Measurements from ENCODE around the gene LRRC42.
"Not testable (repeated sequence)": the region's sequence is repeated elsewhere in the genome, so short reads cannot be mapped to it uniquely, and the experiment has no call there.

LRRC42 gene

DNA sequence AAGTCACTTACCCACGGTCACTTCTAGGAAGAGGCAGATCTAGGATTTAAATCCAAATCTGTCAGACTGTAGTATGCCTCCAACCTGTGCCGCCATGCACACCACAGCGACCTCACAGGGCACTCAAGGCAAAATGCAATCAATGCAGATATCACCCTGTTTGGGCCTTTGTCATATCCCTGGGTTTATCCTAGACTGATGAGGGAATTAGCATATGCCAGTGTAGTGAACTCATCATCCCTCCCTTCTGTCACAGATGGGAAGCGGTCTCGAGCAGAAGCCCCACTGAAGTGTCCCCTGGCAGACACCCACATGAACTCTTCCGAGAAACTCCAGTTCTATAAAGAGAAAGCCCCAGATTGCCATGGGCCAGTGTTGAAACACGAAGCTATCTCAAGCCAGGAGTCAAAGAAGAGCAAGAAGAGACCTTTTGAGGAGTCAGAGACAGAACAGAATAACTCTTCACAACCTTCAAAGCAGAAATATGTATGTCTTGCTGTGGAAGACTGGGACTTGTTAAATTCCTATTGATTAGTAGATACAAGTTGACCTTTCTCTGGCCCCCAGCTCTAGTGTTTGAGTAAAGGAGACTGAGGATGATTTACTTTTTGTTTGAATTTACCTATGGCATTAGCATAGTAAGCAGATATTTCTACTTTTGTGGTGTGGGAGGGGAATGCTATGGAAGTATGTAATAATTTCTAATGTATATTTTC lies 21.4 kb downstream of the LRRC42 start:
- DNase-seq (ENCODE audit: low read depth), result no peak

DNA sequence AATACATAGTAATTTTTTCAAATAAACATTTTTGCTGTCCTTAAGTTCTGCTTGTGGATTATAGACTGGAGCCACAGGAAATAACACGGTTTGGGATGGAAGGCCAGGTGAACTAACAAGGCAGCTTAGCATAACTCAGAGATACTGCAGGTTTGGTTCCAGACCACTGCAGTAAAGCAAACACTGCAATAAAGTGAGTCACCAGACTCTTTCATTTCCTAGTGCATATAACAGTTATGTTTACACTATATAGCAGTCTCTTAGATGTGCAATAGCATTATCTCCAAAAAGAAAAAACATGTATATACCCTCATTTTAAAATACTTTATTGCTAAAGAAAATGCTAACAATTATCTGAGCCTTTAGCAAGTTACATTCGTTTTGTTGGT lies 22.0 kb downstream of the LRRC42 start:
- no peak for DNase-seq (ENCODE audit: low read depth)

DNA sequence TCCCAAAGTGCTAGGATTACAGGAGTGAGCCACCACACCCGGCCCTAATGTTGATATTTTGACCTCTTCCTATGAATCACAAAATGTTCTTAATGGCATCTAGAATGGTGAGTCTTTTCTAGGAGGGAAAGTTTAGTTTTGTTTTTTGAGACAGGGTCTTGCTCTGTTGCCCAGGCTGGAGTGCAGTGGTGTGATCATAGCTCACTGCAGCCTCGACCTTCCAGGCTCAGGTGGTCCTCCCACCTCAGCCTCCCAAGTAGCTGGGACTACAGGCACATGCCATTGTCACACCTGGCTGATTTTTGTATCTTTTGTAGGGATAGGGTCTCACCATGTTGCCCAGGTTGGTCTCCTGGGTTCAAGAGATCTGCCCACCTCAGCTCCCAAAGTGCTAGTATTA lies 23.2 kb downstream of the LRRC42 start:
- not testable (repeated sequence) for DNase-seq (ENCODE audit: low read depth)

DNA sequence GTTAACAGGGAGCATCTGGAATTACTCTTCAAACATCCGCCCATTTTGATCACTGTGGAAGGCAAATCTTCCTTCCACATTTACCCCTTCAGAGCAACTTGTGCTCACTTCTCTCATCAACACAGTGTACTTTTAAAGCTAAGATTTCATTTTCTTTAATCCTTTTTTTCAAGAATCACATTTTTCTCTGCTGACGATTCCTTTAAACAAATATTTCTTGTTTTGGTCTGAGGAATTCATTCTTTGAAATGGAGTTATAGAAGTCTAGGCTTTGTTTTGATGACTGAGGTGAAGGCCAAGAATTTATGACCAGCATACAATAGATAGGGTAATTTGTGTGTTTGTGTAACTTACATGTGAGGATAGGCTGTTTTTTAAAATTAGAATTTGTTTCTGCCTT lies 25.6 kb downstream of the LRRC42 start:
- no peak for DNase-seq (ENCODE audit: low read depth)

DNA sequence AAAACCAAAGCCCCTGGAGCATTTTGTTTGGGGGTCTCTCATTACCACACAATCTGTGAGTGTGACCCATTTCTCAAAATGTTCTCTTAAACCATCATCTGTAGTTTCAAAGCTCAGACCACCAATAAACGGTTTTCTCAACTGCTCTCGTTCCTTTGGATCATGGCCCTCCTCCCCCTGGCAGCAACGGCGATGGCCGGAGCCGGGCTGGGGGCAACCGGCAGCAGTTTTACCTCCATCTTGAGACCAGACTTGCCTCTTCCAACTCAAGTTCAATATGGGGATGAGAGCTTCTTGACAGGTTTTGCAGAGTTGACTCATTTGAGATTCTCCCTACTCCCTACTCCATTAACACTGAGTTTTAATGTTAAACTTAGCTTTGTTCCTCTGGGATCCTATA lies 29.7 kb downstream of the LRRC42 start:
- DNase-seq (ENCODE audit: low read depth), result no peak

DNA sequence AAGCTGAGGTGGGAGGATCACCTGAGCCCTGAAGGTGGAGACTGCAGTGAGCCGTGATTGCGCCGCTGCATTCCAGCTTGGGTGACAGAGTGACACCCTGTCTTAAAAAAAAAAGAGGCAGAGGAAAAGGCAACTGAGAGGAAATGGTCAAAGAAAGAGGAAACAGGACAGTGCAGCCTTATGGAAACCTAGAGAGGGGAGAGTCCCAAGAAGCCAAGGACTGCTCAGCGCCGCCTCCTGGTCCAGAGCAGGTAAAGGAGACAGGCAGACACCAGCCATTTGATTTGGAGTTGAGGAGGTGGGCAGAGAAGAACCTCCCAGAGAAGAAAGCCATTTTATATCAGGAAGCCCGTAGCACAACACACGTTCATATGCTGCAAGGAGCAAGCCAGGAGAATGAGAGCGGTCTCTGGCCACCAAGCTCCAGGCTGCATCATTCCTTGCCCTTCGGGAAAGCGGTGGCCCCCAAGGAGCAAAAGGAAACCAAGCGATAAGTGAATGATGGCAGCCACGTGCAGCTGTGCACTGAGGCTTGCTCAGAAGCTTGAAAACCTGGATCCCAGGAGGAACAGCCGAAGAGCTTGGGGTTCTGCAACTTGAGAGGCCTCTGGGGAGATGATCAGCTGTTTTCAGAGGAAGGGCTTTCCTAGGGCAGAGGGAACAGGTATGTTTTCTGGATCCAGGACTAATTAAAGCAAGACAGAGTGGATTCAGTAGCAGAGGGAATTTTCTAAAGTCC lies 33.7 kb downstream of the LRRC42 start:
- no peak for DNase-seq (ENCODE audit: low read depth)

- DNase-seq (ENCODE audit: low read depth), result no peak
Observed at GRCh38 chr1:53981220-53981619, 35.1 kb downstream of the LRRC42 start.

GRCh38 chr1:53982034-53982762 lies 36.0 kb downstream of the LRRC42 start:
- no peak for DNase-seq (ENCODE audit: low read depth)

- DNase-seq (ENCODE audit: low read depth), result no peak
Observed at GRCh38 chr1:53982763-53983104, 36.6 kb downstream of the LRRC42 start.

GRCh38 chr1:53984726-53985125 lies 38.6 kb downstream of the LRRC42 start:
- DNase-seq (ENCODE audit: low read depth), result no peak

DNA sequence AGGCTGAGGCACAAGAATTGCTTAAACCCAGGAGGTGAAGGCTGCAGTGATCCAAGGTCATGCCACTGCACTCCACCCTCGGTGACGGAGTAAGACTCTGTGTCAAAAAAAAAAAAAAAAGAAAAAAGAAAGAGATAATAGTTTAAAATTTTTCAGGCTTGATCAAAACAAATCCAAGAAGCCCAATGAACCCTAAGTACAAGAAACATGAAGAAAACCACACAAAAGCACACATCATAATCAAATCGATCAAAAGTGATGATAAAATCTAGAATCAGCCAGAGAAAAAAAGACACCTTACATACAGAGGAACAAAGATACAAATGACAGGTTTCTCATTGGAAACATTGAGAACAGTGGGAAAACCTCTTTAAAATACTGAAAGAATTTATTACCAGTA lies 40.3 kb downstream of the LRRC42 start:
- no peak for DNase-seq (ENCODE audit: low read depth)

DNA sequence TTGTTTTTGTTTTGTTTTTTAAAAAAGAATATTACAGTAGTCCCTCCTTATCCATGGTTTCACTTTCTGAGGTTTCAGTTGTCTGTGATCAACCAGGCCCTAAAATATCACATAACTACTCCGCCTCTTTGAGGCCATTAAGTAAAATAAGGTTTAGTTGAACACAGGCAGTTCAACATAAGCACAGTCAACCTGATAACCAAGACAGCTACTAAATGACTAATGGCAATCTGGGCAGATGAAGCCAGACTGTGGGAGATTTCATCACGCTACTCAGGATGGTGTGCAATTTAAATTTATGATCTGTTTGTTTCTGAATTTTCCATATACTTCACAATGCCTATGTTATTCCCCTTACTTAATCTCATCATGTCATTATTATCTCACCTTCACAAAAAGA lies 41.7 kb downstream of the LRRC42 start:
- no peak for DNase-seq (ENCODE audit: low read depth)

DNA sequence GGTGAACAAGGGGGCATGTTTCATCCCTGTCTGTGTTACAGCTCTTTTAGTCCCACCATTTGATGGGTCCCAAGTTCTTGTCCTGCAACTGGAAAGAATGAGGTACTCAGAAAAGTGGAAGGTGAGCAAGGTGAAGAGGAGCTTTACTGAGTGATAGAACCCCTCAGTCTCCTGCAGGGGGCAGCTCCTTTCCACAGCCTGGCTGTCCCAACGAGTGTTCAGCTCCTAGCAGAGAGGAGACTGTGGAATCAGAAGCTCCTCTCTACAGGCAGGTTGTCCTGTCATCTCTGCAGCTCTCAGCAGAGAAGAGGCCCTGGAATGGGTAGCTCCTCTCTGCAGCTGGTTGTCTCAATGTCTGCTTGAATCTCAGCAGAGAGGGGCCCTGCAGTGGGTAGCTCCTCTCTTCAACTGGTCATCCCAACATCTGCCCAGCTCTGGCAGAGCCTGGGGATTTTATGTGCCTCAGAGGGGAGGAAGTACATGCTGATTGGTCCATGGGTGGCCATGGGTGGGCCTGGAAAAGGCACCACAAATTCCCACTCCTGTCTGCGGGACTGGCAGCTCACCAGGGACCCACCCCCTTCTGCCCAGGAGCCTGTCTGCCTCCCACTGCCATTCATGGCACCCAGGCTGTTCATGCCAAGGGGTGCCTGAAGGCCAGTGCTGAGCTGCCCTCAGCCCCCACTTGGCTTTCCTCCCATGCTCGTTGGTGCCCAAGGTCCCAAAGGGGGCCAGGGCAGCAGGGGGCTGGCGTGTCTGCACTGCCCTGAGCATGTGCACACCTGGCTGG lies 46.1 kb downstream of the LRRC42 start:
- no peak for DNase-seq (ENCODE audit: low read depth)

DNA sequence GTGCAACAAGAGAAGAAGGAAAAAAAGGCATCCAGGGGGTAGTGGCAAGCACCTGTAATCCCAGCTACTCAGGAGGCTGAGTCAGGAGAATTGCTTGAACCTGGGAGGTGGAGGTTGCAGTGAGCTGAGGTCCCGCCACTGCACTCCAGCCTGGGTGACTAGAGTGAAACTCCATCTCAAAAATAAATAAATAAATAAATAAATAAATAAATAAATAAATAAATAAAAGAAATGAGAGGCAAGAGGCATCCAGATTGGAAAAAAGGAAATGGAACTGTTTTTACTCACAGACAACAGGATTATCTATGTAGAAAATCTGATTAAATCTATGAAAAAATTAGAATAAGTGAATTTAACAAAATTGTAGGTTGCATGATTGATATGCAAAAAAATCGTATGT lies 48.4 kb downstream of the LRRC42 start:
- not testable (repeated sequence) for DNase-seq (ENCODE audit: low read depth)

DNA sequence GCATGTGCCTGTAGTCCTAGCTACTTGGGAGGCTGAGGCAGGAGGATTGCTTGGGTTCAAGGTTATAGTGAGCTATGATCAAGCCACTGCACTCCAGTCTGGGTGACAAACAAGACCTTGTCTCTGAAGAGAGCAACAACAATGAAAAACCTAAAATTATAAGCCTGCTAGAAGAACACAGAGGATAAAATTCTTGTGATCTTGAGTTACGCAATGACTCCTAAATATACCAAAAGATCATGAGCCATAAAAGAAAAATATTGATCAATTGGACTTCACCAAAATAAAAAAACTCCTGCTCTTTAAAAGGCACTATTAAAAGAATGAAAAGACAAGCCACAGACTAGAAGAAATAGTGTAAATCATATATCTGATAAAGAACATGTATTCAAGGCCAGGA lies 49.5 kb downstream of the LRRC42 start:
- DNase-seq (ENCODE audit: low read depth), result no peak

DNA sequence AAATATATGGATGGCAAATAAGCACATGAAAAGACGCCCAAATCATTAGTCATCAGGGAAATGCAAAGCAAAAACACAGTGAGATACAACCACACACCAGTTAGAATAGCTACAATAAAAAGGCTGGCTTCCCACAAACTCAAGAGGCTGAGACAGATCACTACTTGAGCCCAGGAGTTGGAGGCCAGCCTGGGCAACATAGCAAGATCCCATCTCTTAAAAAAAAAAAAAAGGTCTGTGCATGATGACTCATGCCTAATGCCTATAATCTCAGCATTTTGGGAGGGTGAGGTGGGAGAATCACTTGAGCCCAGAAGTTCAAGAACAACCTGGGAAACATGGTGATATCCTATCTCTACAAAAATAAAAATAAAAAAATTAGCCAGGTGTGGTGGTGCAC lies 52.1 kb downstream of the LRRC42 start:
- DNase-seq (ENCODE audit: low read depth), result no peak

- no peak for DNase-seq (ENCODE audit: low read depth)
Observed at GRCh38 chr1:53999920-54000319, 53.8 kb downstream of the LRRC42 start.

DNA sequence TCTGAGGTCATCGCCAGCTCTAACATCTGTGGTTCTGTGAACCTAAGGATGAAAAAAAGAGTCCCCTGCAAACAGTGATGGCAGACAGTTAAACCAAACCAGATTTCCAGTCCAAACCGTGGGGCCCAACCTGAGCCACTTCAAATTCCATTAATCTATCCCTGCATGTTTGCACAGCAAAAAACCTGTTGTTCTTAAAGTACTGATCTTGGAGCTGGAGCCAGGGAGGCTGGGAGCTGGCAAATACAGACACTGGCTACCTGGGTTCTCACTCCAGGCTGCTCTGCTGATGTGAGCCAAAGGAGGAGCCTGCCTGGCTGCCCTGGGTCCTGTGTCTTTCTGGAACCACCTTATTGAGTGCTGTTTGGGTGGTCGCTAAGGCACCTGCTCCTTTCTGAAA lies 55.4 kb downstream of the LRRC42 start:
- no peak for DNase-seq (ENCODE audit: low read depth)

GRCh38 chr1:54002544-54003248 lies 56.5 kb downstream of the LRRC42 start:
- no peak for DNase-seq (ENCODE audit: low read depth)

- DNase-seq (ENCODE audit: low read depth), result no peak
Observed at GRCh38 chr1:54003249-54003646, 57.1 kb downstream of the LRRC42 start.

DNA sequence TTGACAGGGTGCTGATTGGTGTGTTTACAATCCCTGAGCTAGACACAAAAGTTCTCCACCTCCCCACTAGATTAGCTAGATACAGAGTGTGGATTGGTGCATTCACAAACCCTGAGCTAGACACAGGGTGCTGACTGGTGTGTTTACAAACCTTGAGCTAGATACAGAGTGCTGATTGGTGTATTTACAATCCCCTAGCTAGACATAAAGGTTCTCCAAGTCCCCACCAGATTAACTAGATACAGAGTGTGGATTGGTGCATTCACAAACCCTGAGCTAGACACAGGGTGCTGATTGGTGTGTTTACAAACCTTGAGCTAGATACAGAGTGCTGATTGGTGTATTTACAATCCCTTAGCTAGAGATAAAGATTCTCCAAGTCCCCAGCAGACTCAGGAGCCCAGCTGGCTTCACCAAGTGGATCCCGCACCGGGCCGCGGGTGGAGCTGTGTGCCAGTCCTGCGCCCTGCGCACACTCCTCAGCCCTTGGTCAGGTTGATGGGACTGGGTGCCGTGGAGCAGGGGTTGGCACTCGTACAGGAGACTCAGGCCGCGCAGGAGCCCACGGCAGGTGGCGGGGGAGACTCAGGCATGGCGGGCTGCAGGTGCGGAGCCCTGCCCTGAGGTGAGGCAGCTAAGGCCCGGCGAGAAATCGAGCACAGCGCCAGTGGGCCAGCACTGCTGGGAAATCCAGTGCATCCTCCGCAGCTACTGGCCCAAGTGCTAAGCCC lies 57.8 kb downstream of the LRRC42 start:
- not testable (repeated sequence) for DNase-seq (ENCODE audit: low read depth)

Data from stimulated activated CD8-positive, alpha-beta memory T cell treated with anti-CD3 and anti-CD28 coated beads, Interleukin-4, amount 100 ng/mL, for 24 hours (primary cell).